NCI-H82 treated with DMSO at 0.1 percent for 48 hours (cell line): Measurements from ENCODE around the gene CAMKMT.

ENCODE experiments used
- DNase-seq: peaks from one replicate; lab custom pipeline; 2025; ENCODE audit not compliant: unreplicated experiment; lab: John Stamatoyannopoulos, UW

Gene CAMKMT

GRCh38 chr2:44638649-44639048 lies 276.9 kb downstream of the CAMKMT start:
- peak; percentile 21 for DNase-seq

GRCh38 chr2:44639399-44639798 lies 277.7 kb downstream of the CAMKMT start:
- peak; percentile 15 for DNase-seq

- DNase-seq, result no peak
Observed at GRCh38 chr2:44642123-44642857, 280.5 kb downstream of the CAMKMT start.

- no peak for DNase-seq
Observed at GRCh38 chr2:44645937-44646336, 284.2 kb downstream of the CAMKMT start.

- DNase-seq, result no peak
Observed at GRCh38 chr2:44649381-44649780, 287.6 kb downstream of the CAMKMT start.

GRCh38 chr2:44650796-44651195 lies 289.0 kb downstream of the CAMKMT start:
- no peak for DNase-seq

GRCh38 chr2:44651974-44652373 lies 290.2 kb downstream of the CAMKMT start:
- no peak for DNase-seq

GRCh38 chr2:44652701-44653100 lies 291.0 kb downstream of the CAMKMT start:
- peak; percentile 97 for DNase-seq

- DNase-seq, result no peak
Observed at GRCh38 chr2:44655401-44655864, 293.7 kb downstream of the CAMKMT start.

- no peak for DNase-seq
Observed at GRCh38 chr2:44656460-44656859, 294.7 kb downstream of the CAMKMT start.

- no peak for DNase-seq
Observed at GRCh38 chr2:44663471-44664073, 301.8 kb downstream of the CAMKMT start.

GRCh38 chr2:44668336-44668735 lies 306.6 kb downstream of the CAMKMT start:
- DNase-seq, result peak; percentile 70

GRCh38 chr2:44671276-44671675 lies 309.5 kb downstream of the CAMKMT start:
- DNase-seq, result no peak

- peak; percentile 55 for DNase-seq
Observed at GRCh38 chr2:44671916-44672315, 310.2 kb downstream of the CAMKMT start.

GRCh38 chr2:44672431-44672830 lies 310.7 kb downstream of the CAMKMT start:
- no peak for DNase-seq

- DNase-seq, result no peak
Observed at GRCh38 chr2:44674473-44675284, 312.9 kb downstream of the CAMKMT start.

- DNase-seq, result peak; percentile 46
Observed at GRCh38 chr2:44676379-44676778, 314.6 kb downstream of the CAMKMT start.

GRCh38 chr2:44679584-44679983 lies 317.8 kb downstream of the CAMKMT start:
- no peak for DNase-seq

GRCh38 chr2:44679990-44680389 lies 318.2 kb downstream of the CAMKMT start:
- DNase-seq, result no peak

GRCh38 chr2:44680424-44680971 lies 318.8 kb downstream of the CAMKMT start:
- peak; percentile 36 for DNase-seq

GRCh38 chr2:44680983-44681531 lies 319.3 kb downstream of the CAMKMT start:
- DNase-seq, result peak; percentile 85
